ENCODE measurements around the gene NFATC1.
"Not testable (repeated sequence)": the region's sequence is repeated elsewhere in the genome, so short reads cannot be mapped to it uniquely, and the experiment has no call there.

NFATC1 gene

GRCh38 chr18:79375441-79376154 is 20.1 kb upstream of the NFATC1 start:
- no peak for DNase-seq (ENCODE audit: low read depth in 2 of 2)

- not testable (repeated sequence) for DNase-seq (ENCODE audit: low read depth in 2 of 2)
Measured at GRCh38 chr18:79376661-79377060, 19.1 kb upstream of the NFATC1 start.

- DNase-seq (ENCODE audit: low read depth in 2 of 2): no peak
Measured at GRCh38 chr18:79377187-79377891, 18.4 kb upstream of the NFATC1 start.

GRCh38 chr18:79378536-79379250 is 17.0 kb upstream of the NFATC1 start:
- DNase-seq (ENCODE audit: low read depth in 2 of 2): peak; percentile 66 to 78

GRCh38 chr18:79379251-79379905 is 16.4 kb upstream of the NFATC1 start:
- no peak for DNase-seq (ENCODE audit: low read depth in 2 of 2)

GRCh38 chr18:79379931-79380815 is 15.6 kb upstream of the NFATC1 start:
- DNase-seq (ENCODE audit: low read depth in 2 of 2): no peak

DNA sequence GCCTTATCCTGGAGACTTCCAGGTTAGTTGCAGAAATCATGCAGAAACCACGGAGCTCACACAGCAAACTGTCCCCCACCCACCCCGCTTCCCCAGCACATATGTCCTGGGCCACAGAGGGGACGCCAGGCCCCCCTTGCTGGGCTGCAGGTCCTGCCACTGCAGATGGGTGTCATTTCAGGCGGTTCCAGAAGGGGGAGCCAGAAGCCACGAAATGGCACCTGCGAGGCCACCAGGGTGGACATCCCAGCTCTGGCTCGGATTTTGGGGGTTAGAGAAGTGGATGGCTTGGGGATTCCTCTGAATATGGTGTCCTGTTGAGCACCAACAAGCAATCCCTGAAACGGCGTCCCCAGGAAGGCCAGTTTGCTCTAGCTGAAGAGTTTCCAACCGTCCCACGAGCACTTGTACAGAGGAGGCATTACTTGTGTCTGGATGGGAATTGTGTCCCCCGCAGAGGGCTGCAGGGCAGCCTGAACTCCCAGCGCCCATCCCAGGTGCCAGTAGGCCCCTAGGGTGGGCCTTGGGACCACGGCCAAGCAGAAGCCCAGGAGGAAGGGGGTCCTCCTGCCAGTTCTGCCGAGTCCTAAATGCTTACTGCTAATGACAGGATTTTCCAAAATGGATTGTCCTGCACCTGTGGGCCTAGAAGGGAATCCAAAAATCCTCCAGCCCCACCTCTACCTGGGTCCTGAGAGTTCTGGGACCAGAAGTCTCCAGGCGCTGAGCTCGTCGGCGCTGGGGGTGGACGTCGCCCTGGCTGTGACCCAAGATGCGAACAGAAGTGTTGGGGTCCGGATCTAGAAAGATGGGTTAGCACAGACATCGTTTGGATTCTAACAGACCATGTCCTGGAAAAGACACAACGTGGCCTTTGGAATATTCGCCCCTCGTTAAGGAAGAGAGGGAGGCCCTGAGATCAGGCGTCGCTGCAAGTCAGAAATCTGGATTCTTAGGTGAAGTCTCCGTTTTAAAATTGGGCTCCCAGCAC is 14.6 kb upstream of the NFATC1 start:
- peak in 1 of 2 experiments; percentile 79 for DNase-seq (ENCODE audit: low read depth in 2 of 2)

- DNase-seq (ENCODE audit: low read depth in 2 of 2): no peak
Measured at GRCh38 chr18:79381811-79382311, 13.9 kb upstream of the NFATC1 start.

DNA sequence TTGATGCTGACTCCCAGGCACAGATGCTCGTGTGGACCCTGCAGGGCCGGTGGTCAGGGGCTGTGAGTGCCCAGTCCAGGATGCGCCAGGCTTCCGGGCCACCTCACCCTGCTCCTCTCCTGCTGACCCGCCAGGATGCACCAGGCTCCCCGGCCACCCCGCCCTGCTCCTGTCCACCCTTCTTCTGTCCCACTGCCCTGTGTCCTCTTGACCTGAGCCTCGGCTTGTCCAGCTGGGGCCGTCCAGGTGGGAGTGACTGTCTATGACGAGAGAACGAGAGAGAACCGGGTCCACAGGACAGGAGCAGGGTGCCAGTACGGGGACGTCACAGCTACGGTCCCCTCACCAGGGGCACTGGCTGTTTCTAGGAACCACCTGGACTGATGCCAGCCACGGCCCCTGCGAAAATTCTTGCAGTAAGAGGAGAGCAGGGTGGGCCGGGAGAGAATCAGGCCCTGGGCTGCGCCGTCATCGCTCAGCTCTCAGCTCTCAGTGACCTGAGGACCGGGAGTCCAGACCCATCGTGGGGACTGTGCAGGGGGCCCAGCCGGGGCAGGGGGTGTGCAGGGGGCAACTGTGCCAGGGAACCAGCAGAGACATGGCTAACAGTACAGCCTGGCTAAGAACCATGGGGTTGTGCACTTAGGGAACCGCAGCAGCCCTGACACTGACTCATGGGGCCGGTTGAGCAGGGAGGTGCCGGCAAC is 12.9 kb upstream of the NFATC1 start:
- no peak for DNase-seq (ENCODE audit: low read depth in 2 of 2)

DNA sequence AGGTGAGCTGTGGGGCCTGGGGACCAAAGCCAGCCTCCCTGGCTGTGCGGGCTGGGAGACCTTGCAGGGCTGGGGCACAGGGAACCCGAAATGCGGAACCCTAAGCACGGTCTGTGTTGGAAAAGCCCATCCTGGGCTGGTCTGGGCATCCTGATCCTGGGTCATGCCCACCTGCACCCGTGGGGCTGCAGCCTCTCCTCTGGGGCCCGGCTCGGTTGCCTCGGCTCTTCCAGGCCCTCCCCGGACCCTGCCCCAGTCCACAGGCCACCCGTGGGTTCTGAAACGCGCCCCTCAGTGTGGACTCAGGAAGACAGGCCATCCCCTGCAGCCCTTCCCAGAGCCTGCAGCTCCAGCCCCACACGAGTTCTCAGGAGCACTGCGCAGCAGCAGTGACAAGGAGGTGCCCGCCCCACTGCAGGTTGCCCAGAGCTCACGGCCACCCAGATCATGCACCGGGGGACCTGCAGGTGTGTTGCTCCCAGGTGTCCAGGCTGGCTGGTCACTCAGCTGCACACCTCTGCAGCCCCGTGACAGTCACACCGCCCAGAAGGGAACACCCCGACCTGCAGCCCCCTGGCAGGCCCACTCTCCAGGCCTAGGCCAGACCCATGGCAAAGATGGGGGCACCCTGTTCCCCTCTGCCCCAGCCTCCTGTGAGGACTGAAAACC is 12.2 kb upstream of the NFATC1 start:
- no peak for DNase-seq (ENCODE audit: low read depth in 2 of 2)

DNA sequence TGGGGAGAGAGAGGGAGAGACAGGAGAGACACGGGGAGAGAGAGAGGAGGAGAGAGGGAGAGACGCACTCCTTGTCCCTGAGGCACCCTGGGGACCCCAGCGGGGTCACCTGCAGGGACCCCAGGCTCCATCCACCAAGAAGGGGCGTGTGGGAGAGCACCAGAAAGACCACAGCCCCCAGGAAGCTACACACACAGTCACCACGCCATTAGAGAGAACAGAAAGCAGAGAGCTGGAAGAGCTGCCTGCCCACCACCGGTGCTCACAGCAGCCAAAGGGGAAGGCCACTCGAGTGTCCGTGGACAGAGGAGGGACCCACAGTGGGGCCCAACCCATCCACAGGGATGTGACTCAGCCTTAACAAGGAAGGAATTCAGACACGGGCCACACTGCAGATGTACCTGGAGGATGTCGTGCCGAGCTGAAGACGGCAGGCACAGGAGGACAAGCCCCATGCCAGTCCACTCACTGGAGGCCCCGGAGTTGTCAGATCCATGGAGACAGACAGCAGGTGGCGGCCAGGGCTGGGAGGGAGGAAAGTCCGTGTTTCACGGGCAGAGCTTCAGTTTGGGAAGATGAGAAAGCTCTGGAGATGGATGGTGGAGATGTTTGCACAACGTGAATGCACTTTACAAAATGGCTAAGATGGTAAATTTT is 11.5 kb upstream of the NFATC1 start:
- DNase-seq (ENCODE audit: low read depth in 2 of 2): no peak

GRCh38 chr18:79384834-79385233 is 10.9 kb upstream of the NFATC1 start:
- DNase-seq (ENCODE audit: low read depth in 2 of 2): no peak

DNA sequence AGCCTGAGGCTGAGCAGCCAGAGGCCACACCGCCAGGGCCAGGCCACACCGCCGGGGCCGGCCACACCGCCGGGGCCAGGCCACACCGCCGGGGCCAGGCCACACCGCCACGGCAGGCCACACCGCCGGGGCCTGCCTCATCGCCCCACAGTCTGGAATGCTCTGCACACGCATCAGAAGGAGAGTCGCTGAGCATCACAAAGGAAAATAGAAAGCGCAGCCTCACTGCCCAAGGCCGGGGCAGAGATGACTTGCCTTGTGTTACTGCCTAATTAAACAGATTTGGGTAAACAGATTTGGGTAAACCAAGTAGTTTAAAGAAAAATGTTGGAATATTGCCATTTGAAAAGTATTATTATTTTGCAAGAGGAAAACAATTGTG is 10.4 kb upstream of the NFATC1 start:
- no peak for DNase-seq (ENCODE audit: low read depth in 2 of 2)

DNA sequence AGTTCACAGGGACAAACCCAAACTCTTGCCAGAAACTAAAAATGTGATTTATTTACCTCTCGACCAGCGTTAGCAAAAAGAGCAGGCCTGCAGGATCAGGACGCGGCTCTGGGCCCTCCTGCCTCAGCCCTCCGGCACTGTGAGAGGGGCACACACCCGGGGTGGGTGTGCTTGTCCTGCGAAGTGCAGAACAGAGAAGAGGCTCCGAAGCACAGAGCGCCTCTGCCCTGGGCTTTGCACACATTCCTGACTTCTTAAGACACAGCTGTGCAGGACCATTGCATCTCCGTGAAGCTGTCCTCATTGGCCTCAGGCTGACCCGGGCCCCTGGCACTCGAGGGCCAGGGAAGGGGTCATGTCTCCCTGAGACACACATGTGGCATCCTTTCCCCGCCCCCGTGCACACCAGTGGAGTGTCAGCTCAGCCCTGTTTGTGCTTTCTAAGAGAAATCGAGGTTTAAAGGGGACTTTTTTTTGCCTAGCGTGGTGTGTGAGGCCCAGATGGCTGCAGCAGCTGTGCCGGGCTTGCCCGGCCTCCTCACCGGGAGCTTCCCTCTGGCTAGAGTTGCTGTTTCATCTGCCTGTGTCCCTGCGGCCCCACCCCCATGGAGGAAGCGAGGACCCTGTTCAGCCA is 9.9 kb upstream of the NFATC1 start:
- DNase-seq (ENCODE audit: low read depth in 2 of 2): no peak

- DNase-seq (ENCODE audit: low read depth in 2 of 2): no peak
Measured at GRCh38 chr18:79386547-79386946, 9.2 kb upstream of the NFATC1 start.

GRCh38 chr18:79387214-79387613 is 8.5 kb upstream of the NFATC1 start:
- no peak for DNase-seq (ENCODE audit: low read depth in 2 of 2)

- DNase-seq (ENCODE audit: low read depth in 2 of 2): no peak
Measured at GRCh38 chr18:79387615-79388014, 8.1 kb upstream of the NFATC1 start.

- no peak for DNase-seq (ENCODE audit: low read depth in 2 of 2)
Measured at GRCh38 chr18:79388043-79388442, 7.7 kb upstream of the NFATC1 start.
